ENCODE measurements around the gene SNX24. TPM values are rescaled to one million over a fixed set of nuclear protein-coding genes. Genes with fewer than 3 reads are reported as not detected.

Gene SNX24
- total and polyA plus RNA-seq, 2 of the 4 experiments (the other 2 are of a cell fraction), result 13.8 to 15.0 TPM

GRCh38 chr5:122915717-122916461 is 70.5 kb downstream of the SNX24 start:
- dilution Hi-C loops (cut with HindIII; ENCODE audit: low sequenced_read_pairs, unreplicated experiment), result no loop called here
- peak overlapping the region; percentile 14; the same call in 1 of the 2 replicates for H3K27ac ChIP-seq (ENCODE audit: insufficient read depth, low read length)

More at GRCh38 chr5:122915717-122916461, 70.5 kb downstream of the SNX24 start:
- DNase-seq (no peak), ATAC-seq (ENCODE audit: low read depth) (peak; percentile 11; the same call in 1 of the 2 replicates)
- H3K18ac ChIP-seq (ENCODE audit: low read depth, low read length), result no peak overlapping the region
- no peak overlapping the region for H2AFZ ChIP-seq (replicated peaks; ENCODE audit: low read length, poor library complexity)
- H3K79me1 ChIP-seq (ENCODE audit: low read depth in 1 of 2, low read length in 2 of 2), result peaks cover 0 to 10% of the 10 kb centered on the region in 2 experiments; a peak in 2 of 4 replicates
- WGBS, 2 experiments (ENCODE audit: extremely low coverage in 2 of 2, insufficient read length in 1 of 2), result 86% methylated on average over 2 of the region's 5 CpGs; no CpG with 5 or more reads in 1 of the 2 experiments
- no peak overlapping the region for H3K56ac ChIP-seq (ENCODE audit: extremely low read depth, insufficient read depth, low read length)
- no peaks in the 10 kb centered on the region for H3K27me3 ChIP-seq (ENCODE audit: control insufficient read depth, insufficient read depth, low read length)
- no peak overlapping the region; the same call in 1 of the 2 replicates for H4K5ac ChIP-seq (ENCODE audit: low read depth, low read length)
- H3K23ac ChIP-seq (ENCODE audit: low read depth, low read length), result no peak overlapping the region
- H2BK15ac ChIP-seq (ENCODE audit: low read depth, low read length), result no peak overlapping the region
- no peaks in the 10 kb centered on the region for H3K9me3 ChIP-seq (ENCODE audit: control insufficient read depth, insufficient read depth, low read length)
- intact Hi-C loops (cut with micrococcal nuclease) (no loop called here), in situ Hi-C loops (cut with MboI; ENCODE audit: low sequenced_read_pairs) (no loop called here)
- no peak overlapping the region for H3K4me2 ChIP-seq (ENCODE audit: low read depth, low read length)
- no peak overlapping the region for H2AK5ac ChIP-seq (ENCODE audit: low read depth, low read length)
- H3K9ac ChIP-seq (ENCODE audit: low read depth, low read length), result no peak overlapping the region
- H2BK120ac ChIP-seq (ENCODE audit: low read depth, low read length), result no peak overlapping the region
- no peak overlapping the region for H3K4ac ChIP-seq (ENCODE audit: low read depth, low read length)
- CTCF ChIA-PET, result no interaction called here
- H2BK5ac ChIP-seq (ENCODE audit: low read depth, low read length, poor library complexity, severe bottlenecking), result no peak overlapping the region
- H3K14ac ChIP-seq (replicated peaks; ENCODE audit: low read depth, low read length), result no peak overlapping the region
- no peaks in the 10 kb centered on the region; the same call in 1 of the 2 replicates for H4K20me1 ChIP-seq (ENCODE audit: insufficient read depth, low read length)
- no peak overlapping the region for H2BK20ac ChIP-seq (ENCODE audit: low read depth, low read length)
- no peak overlapping the region for H2AK9ac ChIP-seq (replicated peaks; ENCODE audit: low read depth, low read length, poor library complexity)
- no peak for TF ChIP-seq RFX5 (IDR thresholded peaks at IDR 0.05; ENCODE audit: low read depth, low read length)
- TF ChIP-seq FOS (IDR thresholded peaks at IDR 0.05; ENCODE audit: low read depth, low read length), result no peak
- no peak for TF ChIP-seq RCOR1 (IDR thresholded peaks at IDR 0.05; ENCODE audit: insufficient replicate concordance, low read length)
- no peak for TF ChIP-seq MXI1 (IDR thresholded peaks at IDR 0.05; ENCODE audit: borderline replicate concordance, low read depth, low read length)
- no peak for TF ChIP-seq SMC3 (IDR thresholded peaks at IDR 0.05; ENCODE audit: low read depth, low read length)
- TF ChIP-seq CTCF (conservative IDR thresholded peaks at IDR 0.05; ENCODE audit: low read depth, low read length), result no peak
- TF ChIP-seq ELK1 (IDR thresholded peaks at IDR 0.05; ENCODE audit: borderline replicate concordance, low read depth, low read length), result no peak
- TF ChIP-seq MAZ (IDR thresholded peaks at IDR 0.05; ENCODE audit: borderline replicate concordance, low read depth, low read length), result no peak
- TF ChIP-seq CEBPB (IDR thresholded peaks at IDR 0.05; ENCODE audit: low read depth, low read length), result no peak
- TF ChIP-seq CHD1 (IDR thresholded peaks at IDR 0.05; ENCODE audit: low read depth, low read length), result no peak
- TF ChIP-seq MAFK (IDR thresholded peaks at IDR 0.05; ENCODE audit: low read depth, low read length), result no peak
- H4K8ac ChIP-seq (ENCODE audit: low read depth in 2 of 2, low read length in 2 of 2), result no peak overlapping the region
- 0 out of 2 replicates have a peak, but pooled peaks cover 3% of the 10 kb centered on the region for H3K9me1 ChIP-seq (ENCODE audit: insufficient read depth, low read length)
- no TSS peak for BruUV-seq (replicated peaks)
- H3K4me3 ChIP-seq (ENCODE audit: insufficient read depth, low read depth, low read length), result no peak overlapping the region
- no peaks in the 10 kb centered on the region for H3K36me3 ChIP-seq (ENCODE audit: control insufficient read depth, insufficient read depth, low read length)
- POLR2A ChIA-PET (ENCODE audit: unreplicated experiment), result no interaction called here
- H3K4me1 ChIP-seq (ENCODE audit: control insufficient read depth, insufficient read depth, low read length), result peaks cover 6% of the 10 kb centered on the region
- no peak overlapping the region for H4K91ac ChIP-seq (ENCODE audit: insufficient read depth, low read depth, low read length)
